Endometrial microvascular endothelial cells (primary cell): ENCODE data around the gene CBLB. TPM values are rescaled to one million over a fixed set of nuclear protein-coding genes. Genes with fewer than 3 reads are reported as not detected.

Experiments
- in situ Hi-C: cut with HindIII; loops from 2 replicates; pipeline ENCODE4 v1.10.0; 2017; ENCODE audit warnings: low sequenced_read_pairs, low pct_unique_long_range_greater_than_20kb; ENCODE audit errors: inconsistent ontology term
- total RNA-seq: library from RNA; depleted of rRNA; stranded (reverse); fragments of >200 nt; gene quantifications from one replicate; pipeline ENCODE4 v1.2.3, GENCODE V29; 2015; ENCODE audit errors: inconsistent ontology term

The CBLB gene
- total RNA-seq, 1 donor from 2014 or later = 12.4 TPM

- in situ Hi-C loops = no loop called here
These were observed 8.6 kb upstream of the CBLB start for GRCh38 chr3:105877336-105877910.

GRCh38 chr3:105876780-105877327, 8.0 kb upstream of the CBLB start:
- in situ Hi-C loops = no loop called here

GRCh38 chr3:105869861-105870755, 1.3 kb upstream of the CBLB start:
- in situ Hi-C loops = no loop called here

- in situ Hi-C loops = no loop called here
These were observed 670 bp upstream of the CBLB start for GRCh38 chr3:105869531-105869833.

GRCh38 chr3:105868431-105868741, 426 bp downstream of the CBLB start:
- in situ Hi-C loops = no loop called here

GRCh38 chr3:105867712-105868430, 941 bp downstream of the CBLB start:
- in situ Hi-C loops = no loop called here

- in situ Hi-C loops = no loop called here
These were observed 1.9 kb downstream of the CBLB start for GRCh38 chr3:105866656-105867653.

GRCh38 chr3:105865867-105866350, 2.9 kb downstream of the CBLB start:
- in situ Hi-C loops = no loop called here

GRCh38 chr3:105865016-105865623, 3.7 kb downstream of the CBLB start:
- in situ Hi-C loops = no loop called here

GRCh38 chr3:105864212-105864611, 4.6 kb downstream of the CBLB start:
- in situ Hi-C loops = no loop called here

- in situ Hi-C loops = no loop called here
These were observed 5.2 kb downstream of the CBLB start for GRCh38 chr3:105863608-105864007.

- in situ Hi-C loops = no loop called here
These were observed 6.6 kb downstream of the CBLB start for GRCh38 chr3:105862217-105862616.

- in situ Hi-C loops = no loop called here
These were observed 8.2 kb downstream of the CBLB start for GRCh38 chr3:105860641-105861040.

GRCh38 chr3:105858017-105858416, 10.8 kb downstream of the CBLB start:
- in situ Hi-C loops = no loop called here

- in situ Hi-C loops = no loop called here
These were observed 11.2 kb downstream of the CBLB start for GRCh38 chr3:105857601-105858000.

GRCh38 chr3:105856605-105857004, 12.2 kb downstream of the CBLB start:
- in situ Hi-C loops = no loop called here

GRCh38 chr3:105853801-105854432, 14.9 kb downstream of the CBLB start:
- in situ Hi-C loops = no loop called here

GRCh38 chr3:105851582-105851981, 17.2 kb downstream of the CBLB start:
- in situ Hi-C loops = no loop called here
